HG03469 (cell line): ENCODE data around the gene SFMBT2.
"Not testable (repeated sequence)": the region's sequence is repeated elsewhere in the genome, so short reads cannot be mapped to it uniquely, and the experiment has no call there.

Source experiments
- ATAC-seq: cut with Tn5 transposase; IDR thresholded peaks from one replicate; pipeline ENCODE4 v1.9.1; 2021; ENCODE audit warnings: mild to moderate bottlenecking, moderate library complexity, moderate number of reproducible peaks; ENCODE audit not compliant: unreplicated experiment

SFMBT2 gene

DNA sequence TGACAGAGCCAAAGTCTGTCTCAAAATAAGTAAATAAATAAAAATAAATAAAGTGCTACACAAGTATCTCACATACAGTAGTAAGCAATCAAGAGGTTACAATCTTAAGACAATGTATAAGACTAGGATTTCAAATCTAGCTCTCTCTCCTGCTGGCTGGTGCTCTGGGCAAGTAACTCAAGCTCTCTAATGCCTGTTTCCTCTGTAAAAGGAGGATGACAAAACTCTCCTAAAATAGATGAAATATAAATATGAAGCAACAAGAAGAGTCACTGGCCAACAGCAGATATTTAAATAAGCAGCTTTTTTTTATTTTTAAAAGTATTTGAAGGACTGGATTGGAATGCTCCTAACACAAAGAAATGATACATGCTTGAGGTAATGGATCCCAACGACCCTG lies 7.2 kb downstream of the SFMBT2 start:
- no peak for ATAC-seq

DNA sequence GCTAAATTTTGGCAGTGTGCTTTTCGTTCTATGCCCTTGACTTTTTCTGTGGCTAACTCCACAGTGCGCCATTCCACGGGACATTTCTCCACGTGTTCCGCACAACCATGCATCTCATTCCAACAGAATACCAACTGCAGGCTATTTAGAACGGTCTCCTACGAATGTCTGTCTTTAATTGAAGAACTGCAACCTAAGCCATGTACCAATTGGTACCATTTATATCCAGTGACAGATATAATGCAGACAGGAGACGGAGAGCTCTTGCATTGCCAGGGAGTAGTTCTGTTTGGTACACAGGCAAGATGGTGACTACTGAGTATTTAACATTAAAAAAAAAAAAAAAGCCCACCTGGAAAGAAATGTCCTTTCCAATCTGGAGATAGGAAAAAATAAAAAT lies 9.1 kb downstream of the SFMBT2 start:
- ATAC-seq: no peak

DNA sequence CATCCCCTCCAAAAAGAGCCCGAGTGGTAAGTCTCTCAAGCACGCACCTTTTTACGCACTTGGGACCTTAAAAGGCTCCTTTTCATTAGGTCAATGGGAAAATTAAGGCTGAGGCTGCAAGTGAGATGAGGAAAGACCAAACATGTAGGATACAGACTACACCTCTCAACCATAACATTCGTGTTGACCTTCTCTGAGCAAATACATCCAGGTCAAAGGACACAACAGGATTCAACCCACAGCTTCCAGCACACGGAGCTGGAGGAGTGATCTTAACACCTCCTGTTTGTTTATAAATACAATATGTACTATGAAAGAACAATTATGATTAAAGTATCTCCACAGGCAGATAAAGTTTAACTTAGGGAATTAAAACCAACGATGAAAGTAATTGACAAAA lies 9.7 kb downstream of the SFMBT2 start:
- ATAC-seq: no peak

DNA sequence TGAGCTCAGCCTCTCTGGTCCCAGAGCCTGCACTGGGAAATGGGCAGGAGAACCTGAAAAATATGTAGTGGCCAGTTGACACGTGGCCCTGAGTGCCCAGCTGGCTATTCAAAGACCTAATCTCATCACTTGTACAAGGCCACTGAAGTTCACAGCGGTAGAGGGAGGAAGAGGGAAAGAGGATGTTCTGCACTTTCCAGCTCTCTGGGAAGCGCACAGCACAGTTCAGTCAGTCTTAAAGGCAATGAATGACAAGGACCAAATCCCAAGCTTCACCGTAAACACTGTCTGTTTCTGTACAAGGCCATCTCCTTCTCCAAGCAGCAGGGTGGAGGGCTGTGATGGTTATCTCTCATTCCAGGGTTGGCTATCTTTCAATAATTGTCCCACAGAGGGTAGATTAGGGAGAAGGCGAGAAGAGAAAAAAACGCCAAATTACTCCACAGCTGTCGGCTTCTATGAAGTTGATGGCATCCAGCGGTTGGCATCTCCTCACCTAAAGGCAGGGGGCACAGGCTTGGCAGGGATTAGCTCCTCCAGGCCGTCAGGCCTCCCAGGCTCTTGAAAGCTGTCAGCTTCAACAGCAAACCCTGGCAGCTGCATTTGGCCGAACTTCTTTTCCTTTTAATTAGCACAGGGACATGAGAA lies 10.6 kb downstream of the SFMBT2 start:
- no peak for ATAC-seq

DNA sequence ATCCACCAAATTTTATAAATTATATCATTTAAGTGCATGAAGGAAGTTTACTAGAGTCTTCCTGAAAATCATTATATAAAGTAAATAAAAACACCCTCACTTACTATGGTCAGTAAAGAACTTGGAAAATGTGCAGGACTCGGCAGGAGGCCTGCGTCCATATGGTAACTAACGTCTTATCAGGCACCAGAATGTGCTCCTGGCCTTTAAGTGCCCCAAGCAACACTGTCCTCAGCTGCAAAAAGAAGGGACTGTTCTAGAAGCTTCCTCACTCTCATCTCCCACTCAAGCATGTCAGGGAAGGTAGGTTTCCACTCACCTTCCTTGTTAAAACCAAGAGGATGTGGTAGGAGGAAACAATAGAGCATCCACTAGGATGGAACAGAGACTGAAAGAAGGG lies 11.3 kb downstream of the SFMBT2 start:
- no peak for ATAC-seq

DNA sequence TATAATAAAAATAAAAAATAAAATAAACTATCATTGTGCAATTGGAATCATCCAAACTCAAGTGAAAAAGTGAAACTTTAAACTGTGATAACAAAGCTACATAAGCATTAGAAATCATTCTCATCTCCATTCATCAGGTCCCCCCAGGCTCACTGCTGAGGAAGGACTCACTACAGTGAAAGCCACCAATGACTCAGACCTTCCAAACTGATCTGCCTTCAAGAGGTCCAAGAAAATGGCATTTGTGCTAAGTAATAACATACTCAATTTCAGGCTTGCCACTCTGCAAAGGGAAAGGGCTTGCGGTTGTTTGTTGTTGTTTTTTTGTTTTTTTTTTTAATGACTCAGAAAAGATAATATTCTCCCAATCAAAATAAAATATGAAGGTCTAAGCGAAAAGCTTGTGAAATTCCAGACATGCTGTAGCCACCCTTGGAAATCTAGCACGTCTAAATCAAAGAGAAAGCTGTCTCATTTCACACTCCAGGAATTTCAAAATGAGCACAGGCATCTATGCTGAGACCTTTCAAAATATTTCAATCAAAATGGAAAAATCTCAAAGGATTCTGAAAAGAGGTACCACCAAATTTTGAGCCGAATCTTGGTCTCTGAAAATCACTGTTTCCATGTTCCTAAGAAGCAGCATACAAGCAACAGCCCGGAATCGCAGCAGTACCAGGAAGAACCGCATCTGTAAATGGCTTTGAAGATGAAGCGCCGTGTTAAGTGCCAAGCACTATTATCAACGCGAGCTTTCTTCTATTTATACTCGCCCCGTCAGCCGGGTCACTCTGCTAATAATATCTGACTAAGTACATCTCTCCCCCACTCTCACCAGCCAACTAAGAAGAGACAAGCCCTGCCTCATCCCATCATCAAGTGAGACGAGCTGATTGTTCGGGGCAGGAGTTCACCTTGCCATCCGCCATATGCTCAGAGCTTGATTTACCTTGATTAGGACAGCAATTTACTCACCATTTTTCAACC lies 13.5 kb downstream of the SFMBT2 start:
- no peak for ATAC-seq

DNA sequence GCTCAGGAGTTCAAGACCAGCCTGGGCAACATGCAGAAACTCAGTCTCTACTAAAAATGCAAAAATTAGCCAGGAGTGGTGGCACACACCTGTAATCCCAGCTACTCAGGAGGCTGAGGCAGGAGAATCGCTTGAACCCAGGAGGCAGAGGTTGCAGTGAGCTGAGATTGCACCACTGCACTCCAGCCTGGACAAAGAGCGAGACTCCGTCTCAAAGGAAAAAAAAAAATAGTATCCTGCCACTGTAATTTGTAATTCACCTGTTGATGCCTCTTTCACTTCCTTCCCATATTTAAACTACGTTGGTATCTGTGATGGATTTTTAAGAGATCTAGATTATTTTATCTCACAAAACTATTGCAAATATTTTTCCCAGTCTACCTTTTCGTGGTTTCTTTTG lies 18.5 kb downstream of the SFMBT2 start:
- ATAC-seq: not testable (repeated sequence)

DNA sequence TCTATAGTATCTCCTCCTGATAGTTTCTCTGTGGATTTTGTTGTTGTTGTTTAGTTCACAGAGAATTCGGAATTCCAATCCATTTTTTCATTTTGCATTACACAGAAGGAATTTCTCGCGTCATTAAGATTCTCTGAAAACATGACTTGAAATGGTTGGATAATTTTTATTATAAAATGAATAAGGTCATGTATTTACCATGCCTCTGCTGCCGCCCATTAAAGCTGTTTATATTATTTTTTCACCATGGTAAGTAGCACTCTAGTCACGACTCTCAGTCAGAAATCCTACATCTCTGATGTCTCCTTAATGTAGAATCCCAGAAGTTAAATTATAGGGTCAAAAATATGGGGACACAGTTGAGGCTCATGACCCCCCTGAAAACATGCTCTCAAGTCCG lies 19.1 kb downstream of the SFMBT2 start:
- no peak for ATAC-seq

DNA sequence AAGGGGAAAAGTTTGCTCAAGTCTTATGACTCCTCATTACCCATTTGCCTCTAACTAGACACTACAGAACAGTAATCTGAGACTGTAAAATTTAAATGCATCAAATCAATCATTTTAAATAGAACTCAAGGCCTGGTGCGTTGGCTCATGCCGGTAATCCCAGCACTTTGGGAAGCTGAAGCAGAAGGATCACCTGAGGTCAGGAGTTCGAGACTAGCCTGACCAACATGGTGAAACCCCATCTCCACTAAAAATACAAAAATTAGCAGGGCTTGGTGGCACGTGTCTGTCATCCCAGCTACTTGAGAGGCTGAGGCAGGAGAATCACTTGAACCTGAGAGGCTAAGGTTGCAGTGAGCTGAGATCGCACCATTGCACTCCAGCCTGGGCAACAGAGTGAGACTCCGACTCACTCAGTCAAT lies 20.1 kb downstream of the SFMBT2 start:
- not testable (repeated sequence) for ATAC-seq

DNA sequence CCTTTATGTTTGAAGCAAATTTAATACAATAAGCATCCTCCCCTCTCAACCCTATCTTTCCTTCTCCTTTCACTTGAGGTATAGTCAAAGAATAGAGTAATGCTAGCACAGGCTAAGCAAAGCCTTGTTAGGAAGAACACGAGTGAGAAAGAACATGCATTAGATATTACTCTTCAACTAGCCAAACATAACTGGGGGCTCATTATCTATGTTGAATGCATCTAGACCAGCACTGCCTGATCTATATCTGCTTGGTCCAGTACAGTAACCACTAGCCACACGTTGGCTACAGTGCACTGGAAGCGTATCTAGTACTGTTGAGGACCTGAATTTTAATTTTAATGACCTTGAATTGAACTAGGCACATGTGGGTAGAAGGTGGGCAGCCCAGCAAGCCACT lies 21.0 kb downstream of the SFMBT2 start:
- ATAC-seq: no peak

DNA sequence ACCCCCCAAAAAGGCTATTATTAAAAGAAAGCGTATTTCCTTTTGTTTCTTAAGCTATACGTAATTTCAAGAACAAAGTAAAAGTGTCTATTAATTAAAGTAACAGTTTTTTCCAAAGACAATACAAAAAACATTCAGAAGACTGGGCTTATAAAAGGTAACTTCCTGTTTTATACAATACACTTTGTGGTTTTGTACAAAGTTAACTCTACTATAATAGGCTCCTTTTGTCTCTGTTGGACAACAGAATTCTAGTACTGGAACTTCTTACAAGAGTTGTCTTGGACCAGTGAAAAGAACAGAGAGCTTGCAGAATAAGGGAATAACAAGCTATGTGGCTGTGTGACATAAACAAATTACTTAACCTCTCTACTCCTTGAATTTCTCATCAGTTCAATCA lies 21.5 kb downstream of the SFMBT2 start:
- no peak for ATAC-seq

DNA sequence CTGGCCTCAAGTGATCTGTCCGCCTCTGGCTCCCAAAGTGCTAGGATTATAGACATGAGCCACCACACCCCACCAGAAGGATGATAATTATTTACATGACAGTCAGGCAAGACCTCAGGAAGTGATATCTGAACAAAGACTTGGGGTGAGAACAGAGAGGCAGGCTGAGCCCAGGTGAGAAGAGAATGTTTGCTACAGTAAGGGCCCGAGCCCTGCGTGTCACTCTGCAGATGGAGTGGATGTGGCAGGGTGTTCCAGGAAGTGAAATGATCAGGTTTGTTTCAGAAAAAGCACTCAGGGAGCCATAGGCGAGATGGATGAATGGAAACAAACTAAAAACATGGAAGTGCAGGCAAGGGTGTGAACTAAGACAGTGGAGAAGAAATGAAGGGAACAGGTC lies 22.2 kb downstream of the SFMBT2 start:
- ATAC-seq: no peak

DNA sequence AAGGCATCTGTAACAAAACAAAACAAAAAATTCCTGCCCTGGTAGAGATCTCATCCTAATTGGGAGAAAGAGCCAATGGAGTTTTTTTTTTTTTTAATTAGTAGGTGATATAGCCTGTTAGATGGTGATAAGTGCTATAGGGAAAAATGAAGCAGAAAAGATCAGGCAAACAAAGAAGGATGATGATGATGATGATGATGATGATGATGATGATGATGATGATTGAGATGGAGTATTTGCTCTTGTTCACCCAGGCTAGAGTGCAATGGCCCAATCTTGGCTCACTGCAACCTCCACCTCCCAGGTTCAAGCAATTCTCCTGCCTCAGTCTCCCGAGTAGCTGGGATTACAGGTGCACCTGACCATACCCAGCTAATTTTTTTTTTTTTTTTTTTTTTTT lies 22.7 kb downstream of the SFMBT2 start:
- ATAC-seq: not testable (repeated sequence)

DNA sequence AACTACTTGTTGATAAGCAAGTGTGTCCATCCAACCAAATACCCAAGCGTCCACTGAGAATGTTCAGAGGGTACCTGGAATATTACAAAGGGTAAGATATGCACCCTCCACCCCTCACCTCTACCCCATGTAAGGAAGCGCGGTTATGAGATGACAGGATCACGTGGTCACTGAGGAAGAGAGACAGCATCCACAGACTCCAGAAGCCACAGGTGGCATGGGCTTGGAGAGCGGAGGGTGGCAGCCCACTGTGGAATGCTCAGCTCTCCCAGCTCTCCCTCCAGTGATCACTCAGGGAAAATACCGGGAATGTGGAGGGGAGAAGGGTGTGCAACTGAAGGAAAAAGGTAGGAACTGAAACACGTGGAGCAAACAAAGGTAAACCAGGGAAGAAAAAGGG lies 25.7 kb downstream of the SFMBT2 start:
- no peak for ATAC-seq

DNA sequence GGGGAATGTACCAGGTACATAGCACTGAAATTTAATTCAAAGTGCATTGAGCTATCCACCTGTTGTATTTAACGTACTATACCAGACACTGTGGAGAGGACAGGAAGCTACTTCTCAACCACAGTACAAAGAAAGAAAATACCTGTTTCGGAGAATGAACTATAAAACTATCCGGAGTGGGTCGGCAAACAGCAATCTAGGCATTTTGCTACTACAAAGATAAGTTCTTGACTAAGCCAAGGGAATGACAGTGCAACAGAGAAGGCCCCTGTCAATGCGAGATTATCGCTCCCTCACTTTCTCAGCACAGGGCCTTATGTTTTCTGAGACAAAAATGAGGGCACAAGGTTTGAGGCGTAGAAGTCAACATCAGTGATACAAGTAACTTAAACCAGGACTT lies 27.4 kb downstream of the SFMBT2 start:
- ATAC-seq: no peak

DNA sequence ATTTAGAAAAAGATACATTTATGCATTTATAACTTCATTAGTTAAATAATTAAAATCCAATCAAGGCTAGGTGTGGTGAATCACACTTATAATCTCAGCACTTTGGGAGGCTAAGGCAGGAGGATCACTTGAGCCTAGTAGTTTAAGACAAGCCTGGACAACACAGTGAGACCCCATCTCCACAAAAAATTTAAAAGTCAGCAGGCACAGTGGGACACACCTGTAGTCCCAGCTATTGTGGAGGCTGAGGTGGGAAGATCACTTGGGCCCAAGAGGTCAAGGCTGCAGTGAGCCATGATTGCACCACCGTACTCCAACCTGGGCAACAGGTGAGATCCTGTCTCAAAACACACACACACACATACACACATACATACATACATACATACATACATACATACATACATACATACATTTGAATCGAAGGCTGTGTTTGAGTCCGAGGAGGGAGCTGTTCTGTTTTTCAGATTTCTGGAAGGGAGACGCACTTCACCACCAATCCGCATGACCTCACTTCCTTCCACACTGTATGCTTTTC lies 30.1 kb downstream of the SFMBT2 start:
- ATAC-seq: no peak

DNA sequence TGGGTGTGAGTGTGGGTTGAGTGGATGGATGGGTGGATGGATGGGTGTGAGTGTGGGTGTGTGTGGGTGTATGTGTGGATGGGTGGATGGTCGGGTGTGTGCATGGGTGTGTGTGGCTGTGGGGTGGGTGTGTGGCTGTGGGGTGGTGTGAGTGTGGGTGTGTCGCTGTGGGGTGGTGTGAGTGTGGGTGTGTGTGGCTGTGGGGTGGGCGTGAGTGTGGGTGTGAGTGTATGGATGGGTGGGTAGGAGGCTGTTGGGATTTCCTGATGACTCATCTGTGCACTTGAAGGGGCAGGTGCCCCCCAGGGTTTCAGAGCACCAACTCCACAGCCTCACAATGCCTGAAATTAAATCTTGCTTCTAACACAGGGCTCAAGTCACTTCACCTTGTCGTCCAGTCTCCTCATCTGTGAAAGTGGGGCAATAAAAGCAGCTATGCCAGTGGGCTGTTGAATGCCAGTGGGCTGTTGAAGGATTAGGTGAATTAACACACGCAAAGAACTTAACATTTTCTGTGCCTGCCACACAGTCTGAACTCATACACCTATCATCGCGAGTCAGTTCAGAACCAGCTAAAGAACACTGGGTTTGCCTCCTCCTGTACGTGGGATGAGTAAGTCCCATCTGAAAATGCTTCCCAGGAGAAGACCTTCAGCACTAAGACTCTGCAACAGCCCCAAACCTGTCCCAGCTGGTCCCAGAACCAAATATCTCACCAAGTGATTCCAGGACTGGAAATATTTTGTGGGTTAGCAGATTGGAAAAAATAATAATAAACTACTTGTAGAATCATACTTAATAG lies 32.0 kb downstream of the SFMBT2 start:
- no peak for ATAC-seq

DNA sequence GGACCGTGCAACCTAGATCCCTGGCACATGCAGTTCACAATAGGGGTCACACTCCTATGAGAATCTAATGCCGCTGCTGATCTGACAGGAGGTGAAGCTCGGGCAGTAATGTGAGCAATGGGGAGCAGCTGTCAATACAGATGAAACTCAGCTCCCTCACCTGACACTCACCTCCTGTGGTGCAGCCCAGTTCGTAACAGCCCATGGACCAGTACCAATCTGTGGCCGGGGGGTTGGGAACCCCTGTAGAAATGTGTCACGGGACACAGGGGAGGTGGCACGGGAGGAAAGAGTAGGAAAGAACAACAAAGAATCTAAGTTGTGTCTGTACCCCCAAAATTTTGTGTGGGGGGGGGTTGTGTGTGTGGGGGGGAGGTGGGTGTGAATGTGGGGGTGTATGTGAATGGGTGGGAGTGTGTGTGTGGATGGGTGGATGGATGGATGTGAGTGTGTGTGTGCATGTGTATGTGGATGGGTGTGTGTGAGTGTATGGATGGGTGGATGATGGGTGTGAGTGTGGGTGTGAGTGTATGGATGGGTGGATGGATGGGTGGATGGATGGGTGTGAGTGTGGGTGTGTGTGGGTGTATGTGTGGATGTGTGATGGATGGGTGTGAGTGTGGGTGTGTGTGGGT lies 33.1 kb downstream of the SFMBT2 start:
- no peak for ATAC-seq

DNA sequence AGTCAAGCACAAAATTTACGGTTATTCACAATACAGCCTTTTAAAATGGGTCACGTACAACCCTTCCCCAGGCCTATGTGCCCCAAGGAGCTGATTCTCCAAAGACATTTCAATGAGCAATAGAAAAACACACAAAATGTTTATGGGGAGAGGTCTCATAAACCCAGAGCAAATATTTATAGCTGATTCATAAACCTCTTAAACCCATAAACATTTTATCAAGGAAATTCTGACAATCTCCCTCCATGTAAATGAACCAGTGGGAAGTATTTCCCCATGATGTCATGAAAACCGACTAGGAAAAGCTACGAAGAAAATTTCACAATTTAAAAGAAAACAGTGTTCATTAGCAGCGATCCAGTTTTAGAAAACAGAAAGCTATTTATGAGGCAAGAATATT lies 36.0 kb downstream of the SFMBT2 start:
- no peak for ATAC-seq

DNA sequence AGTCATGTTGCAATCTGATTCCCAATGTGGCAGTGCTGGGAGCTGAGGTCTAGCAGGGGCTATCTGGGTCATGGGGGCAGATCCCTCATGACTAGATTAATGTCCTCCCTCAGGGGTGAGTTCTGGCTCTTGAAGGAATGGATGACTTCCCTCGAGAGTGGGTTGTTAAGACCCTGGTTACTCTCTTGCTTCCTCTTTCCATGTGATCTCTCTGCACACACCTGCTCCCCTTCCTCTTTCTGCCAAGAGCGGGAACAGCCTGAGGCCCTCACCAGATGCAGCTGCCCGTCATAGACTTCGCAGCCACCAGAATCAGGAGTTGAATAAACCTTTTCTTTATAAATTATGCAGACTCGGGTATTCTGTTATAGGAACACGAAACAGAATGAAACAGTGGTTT lies 37.8 kb downstream of the SFMBT2 start:
- no peak for ATAC-seq

DNA sequence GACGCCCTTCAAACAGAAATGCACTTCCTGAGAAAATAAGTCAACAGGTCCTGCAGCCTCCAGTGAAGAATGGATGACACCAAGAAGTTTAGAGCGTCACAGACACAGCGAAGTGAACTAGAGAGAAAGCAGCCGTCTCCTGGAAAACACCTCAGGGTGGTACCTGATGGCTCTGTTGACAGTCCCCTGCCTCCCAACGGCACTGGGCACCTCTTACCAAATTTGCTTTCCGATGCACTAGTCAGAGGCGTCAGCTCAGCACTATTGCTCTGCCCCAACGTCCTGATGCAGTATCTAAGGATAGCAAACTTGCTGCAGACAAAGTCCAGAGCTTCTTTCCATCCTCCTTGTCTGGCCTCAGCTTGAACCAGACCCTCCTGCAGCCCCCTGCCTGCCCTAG lies 38.3 kb downstream of the SFMBT2 start:
- ATAC-seq: no peak
